Stimulated activated naive CD8-positive, alpha-beta T cell treated with anti-CD3 and anti-CD28 coated beads, Interleukin-15, Interleukin-2, amounts not matched to agents 100 ng/mL and 50 ng/mL, for 24 hours (primary cell): ENCODE measurements around the gene ARHGDIA.
A peak's percentile ranks its signal among the peaks of the same experiment; 100 is the strongest.

Source experiments
- H3K27ac Mint-ChIP-seq: one replicate; pipeline ENCODE4 v1.8.0; 2021; ENCODE audit warnings: mild to moderate bottlenecking, mixed read lengths
- H3K27me3 Mint-ChIP-seq: one replicate; pipeline ENCODE4 v1.8.0; 2021; ENCODE audit warnings: mixed read lengths
- H3K36me3 Mint-ChIP-seq: one replicate; pipeline ENCODE4 v1.8.0; 2021; ENCODE audit warnings: low read depth, mixed read lengths
- H3K4me1 Mint-ChIP-seq: one replicate; pipeline ENCODE4 v1.8.0; 2021; ENCODE audit warnings: low read depth, mixed read lengths
- H3K4me3 Mint-ChIP-seq: one replicate; pipeline ENCODE4 v1.8.0; 2021; ENCODE audit warnings: mild to moderate bottlenecking, mixed read lengths
- H3K9me3 Mint-ChIP-seq: one replicate; pipeline ENCODE4 v1.8.0; 2021; ENCODE audit warnings: mixed read lengths

Gene ARHGDIA

GRCh38 chr17:81865733-81866439 lies 5.3 kb downstream of the ARHGDIA start:
- Mint-ChIP-seq H3K27me3 (no peaks in the 10 kb centered on the region), H3K27ac (peak overlapping the region; percentile 87), H3K4me1 (peaks cover 58% of the 10 kb centered on the region)

GRCh38 chr17:81865358-81865732 lies 5.8 kb downstream of the ARHGDIA start:
- H3K27ac Mint-ChIP-seq = peak overlapping the region; percentile 52
- H3K27me3 Mint-ChIP-seq = peaks cover 3% of the 10 kb centered on the region
- peaks cover 50% of the 10 kb centered on the region for H3K36me3 Mint-ChIP-seq
- H3K4me3 Mint-ChIP-seq = no peak overlapping the region
- H3K9me3 Mint-ChIP-seq = no peaks in the 10 kb centered on the region
- H3K4me1 Mint-ChIP-seq = peaks cover 62% of the 10 kb centered on the region

More at GRCh38 chr17:81865733-81866439, 5.3 kb downstream of the ARHGDIA start:
- H3K9me3 Mint-ChIP-seq = no peaks in the 10 kb centered on the region
- peaks cover 48% of the 10 kb centered on the region for H3K36me3 Mint-ChIP-seq
- peak overlapping the region; percentile 48 for H3K4me3 Mint-ChIP-seq

GRCh38 chr17:81863833-81864768 lies 7.0 kb downstream of the ARHGDIA start:
- peak overlapping the region; percentile 81 for H3K4me3 Mint-ChIP-seq
- peaks cover 58% of the 10 kb centered on the region for H3K4me1 Mint-ChIP-seq
- H3K9me3 Mint-ChIP-seq = no peaks in the 10 kb centered on the region
- peaks cover 3% of the 10 kb centered on the region for H3K27me3 Mint-ChIP-seq
- H3K27ac Mint-ChIP-seq = peak overlapping the region; percentile 96
- H3K36me3 Mint-ChIP-seq = peaks cover 45% of the 10 kb centered on the region

- Mint-ChIP-seq H3K9me3 (no peaks in the 10 kb centered on the region), H3K27ac (peak overlapping the region; percentile 96), H3K4me3 (peak overlapping the region; percentile 81), H3K27me3 (peaks cover 3% of the 10 kb centered on the region), H3K36me3 (peaks cover 49% of the 10 kb centered on the region), H3K4me1 (peaks cover 65% of the 10 kb centered on the region)
Measured at GRCh38 chr17:81863123-81863675, 7.9 kb downstream of the ARHGDIA start.

- peaks cover 53% of the 10 kb centered on the region for H3K36me3 Mint-ChIP-seq
- H3K4me1 Mint-ChIP-seq = peaks cover 61% of the 10 kb centered on the region
- H3K27me3 Mint-ChIP-seq = peaks cover 3% of the 10 kb centered on the region
- peak overlapping the region; percentile 97 for H3K27ac Mint-ChIP-seq
- peak overlapping the region; percentile 95 for H3K4me3 Mint-ChIP-seq
- H3K9me3 Mint-ChIP-seq = no peaks in the 10 kb centered on the region
Measured at GRCh38 chr17:81860756-81861568, 10.2 kb downstream of the ARHGDIA start.

GRCh38 chr17:81859906-81860755 lies 11.0 kb downstream of the ARHGDIA start, which contains the start of gene P4HB:
P4HB (minus strand) TSS chr17:81860535; CDS start chr17:81860471, 64 bp downstream.
- Mint-ChIP-seq H3K27ac (peak within 1 kb of the TSS; percentile 97), H3K27me3 (peaks cover 3% of the 10 kb centered on the region), H3K9me3 (no peaks in the 10 kb centered on the region), H3K4me1 (peaks cover 56% of the 10 kb centered on the region), H3K36me3 (peaks cover 53% of the 10 kb centered on the region), H3K4me3 (peak within 1 kb of the TSS; percentile 97)

- H3K4me3 Mint-ChIP-seq = peak overlapping the region; percentile 97
- peaks cover 59% of the 10 kb centered on the region for H3K36me3 Mint-ChIP-seq
- peaks cover 56% of the 10 kb centered on the region for H3K4me1 Mint-ChIP-seq
- peak overlapping the region; percentile 95 for H3K27ac Mint-ChIP-seq
- peaks cover 3% of the 10 kb centered on the region for H3K27me3 Mint-ChIP-seq
- no peaks in the 10 kb centered on the region for H3K9me3 Mint-ChIP-seq
Measured at GRCh38 chr17:81858967-81859905, 11.9 kb downstream of the ARHGDIA start.

GRCh38 chr17:81858170-81858966 lies 12.8 kb downstream of the ARHGDIA start:
- H3K36me3 Mint-ChIP-seq = peaks cover 57% of the 10 kb centered on the region
- H3K4me1 Mint-ChIP-seq = peaks cover 48% of the 10 kb centered on the region
- peak overlapping the region; percentile 71 for H3K27ac Mint-ChIP-seq
- H3K27me3 Mint-ChIP-seq = peaks cover 3% of the 10 kb centered on the region
- no peaks in the 10 kb centered on the region for H3K9me3 Mint-ChIP-seq
- H3K4me3 Mint-ChIP-seq = peak overlapping the region; percentile 97

- H3K9me3 Mint-ChIP-seq = no peaks in the 10 kb centered on the region
- no peaks in the 10 kb centered on the region for H3K27me3 Mint-ChIP-seq
- no peak overlapping the region for H3K27ac Mint-ChIP-seq
- H3K4me1 Mint-ChIP-seq = peaks cover 28% of the 10 kb centered on the region
- H3K4me3 Mint-ChIP-seq = no peak overlapping the region
- H3K36me3 Mint-ChIP-seq = peaks cover 60% of the 10 kb centered on the region
Measured at GRCh38 chr17:81854974-81855774, 16.0 kb downstream of the ARHGDIA start.

- H3K27ac Mint-ChIP-seq = no peak overlapping the region
- no peaks in the 10 kb centered on the region for H3K27me3 Mint-ChIP-seq
- H3K9me3 Mint-ChIP-seq = no peaks in the 10 kb centered on the region
- H3K4me1 Mint-ChIP-seq = peaks cover 3% of the 10 kb centered on the region
- no peak overlapping the region for H3K4me3 Mint-ChIP-seq
- H3K36me3 Mint-ChIP-seq = peaks cover 45% of the 10 kb centered on the region
Measured at GRCh38 chr17:81852237-81852636, 18.9 kb downstream of the ARHGDIA start.

- H3K9me3 Mint-ChIP-seq = no peaks in the 10 kb centered on the region
- no peaks in the 10 kb centered on the region for H3K4me1 Mint-ChIP-seq
- no peak overlapping the region for H3K4me3 Mint-ChIP-seq
- no peaks in the 10 kb centered on the region for H3K27me3 Mint-ChIP-seq
- peaks cover 52% of the 10 kb centered on the region for H3K36me3 Mint-ChIP-seq
- H3K27ac Mint-ChIP-seq = peak overlapping the region; percentile 31
Measured at GRCh38 chr17:81851423-81851822, 19.7 kb downstream of the ARHGDIA start.
